Fibroblast of the conjunctiva (primary cell): ENCODE data around the gene PTMS.
"Not testable (repeated sequence)": the region's sequence is repeated elsewhere in the genome, so short reads cannot be mapped to it uniquely, and the experiment has no call there.

Experiments
- DNase-seq: peaks from one replicate; pipeline ENCODE4 v3.0.0-alpha.2; 2010; ENCODE audit warnings: low read depth

Gene PTMS

GRCh38 chr12:6765634-6766581 is at the start of gene PTMS:
PTMS (plus strand) TSS chr12:6766363; CDS start chr12:6766706, 343 bp downstream.
- peak; percentile 94 for DNase-seq

- no peak for DNase-seq
These were observed 49.2 kb upstream of the PTMS start for GRCh38 chr12:6716874-6717437.

DNA sequence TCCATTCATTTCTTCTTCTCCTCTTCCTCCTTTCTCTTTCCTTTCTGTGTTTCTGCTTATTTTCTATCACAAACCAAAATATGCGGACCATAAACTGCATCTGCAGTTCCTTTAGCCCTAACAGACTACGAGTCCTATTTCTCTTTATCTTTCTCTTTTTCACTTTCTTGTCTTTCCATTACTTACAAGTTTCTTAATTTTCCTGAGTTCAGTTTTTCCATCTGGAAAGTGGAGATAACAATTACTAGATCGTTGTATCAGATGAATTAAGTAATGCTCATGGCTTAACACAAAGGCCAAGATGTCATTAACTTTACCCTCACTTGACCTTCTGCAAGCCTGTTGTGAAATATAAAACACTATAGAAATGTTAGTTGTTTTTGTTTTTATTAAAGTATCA is 43.3 kb upstream of the PTMS start:
- no peak for DNase-seq

DNA sequence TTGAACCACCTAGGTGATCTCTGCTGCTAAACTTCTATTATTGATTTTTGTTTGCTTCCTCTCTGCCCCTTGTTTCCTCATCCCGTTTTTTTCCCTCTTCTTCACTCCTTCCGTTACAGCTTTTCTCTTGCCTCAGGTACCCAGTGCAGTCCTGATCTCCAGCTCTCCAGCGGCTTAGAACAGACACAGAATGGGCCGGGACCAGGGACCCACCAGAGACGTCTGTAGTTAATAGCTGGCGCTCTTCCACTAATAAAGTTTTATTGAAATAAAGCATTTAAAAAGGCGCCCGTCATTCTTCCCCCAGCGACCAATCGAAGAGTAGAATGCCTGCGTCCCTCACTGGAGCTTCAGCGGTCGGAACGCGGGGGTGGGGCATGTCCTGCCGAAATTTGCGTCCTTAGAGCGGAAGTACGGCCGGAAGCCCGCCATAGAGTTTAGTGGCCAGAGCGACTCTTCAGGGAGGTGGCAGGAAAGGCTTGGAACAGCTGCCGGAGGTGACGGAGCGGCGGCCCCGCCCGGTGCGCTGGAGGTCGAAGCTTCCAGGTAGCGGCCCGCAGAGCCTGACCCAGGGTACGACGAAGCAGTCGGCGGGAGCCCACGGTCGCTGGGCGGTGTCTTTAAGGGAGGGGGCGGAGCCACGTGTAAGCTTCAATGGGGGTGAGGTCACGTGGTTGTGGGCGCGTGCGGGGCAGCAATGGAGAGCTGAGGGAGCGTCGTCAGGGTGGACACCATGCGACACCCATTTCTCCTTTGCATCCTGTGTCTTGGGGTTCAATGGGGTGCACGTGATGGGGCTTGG is 42.4 kb upstream of the PTMS start, which contains the start of gene COPS7A:
COPS7A (plus strand) TSS at position 440 of the 802 bp plus-strand sequence. CDS start 611 bp downstream, outside the sequence.
- peak; percentile 96 for DNase-seq

- no peak for DNase-seq
These were observed 41.8 kb upstream of the PTMS start for GRCh38 chr12:6724409-6724797.

DNA sequence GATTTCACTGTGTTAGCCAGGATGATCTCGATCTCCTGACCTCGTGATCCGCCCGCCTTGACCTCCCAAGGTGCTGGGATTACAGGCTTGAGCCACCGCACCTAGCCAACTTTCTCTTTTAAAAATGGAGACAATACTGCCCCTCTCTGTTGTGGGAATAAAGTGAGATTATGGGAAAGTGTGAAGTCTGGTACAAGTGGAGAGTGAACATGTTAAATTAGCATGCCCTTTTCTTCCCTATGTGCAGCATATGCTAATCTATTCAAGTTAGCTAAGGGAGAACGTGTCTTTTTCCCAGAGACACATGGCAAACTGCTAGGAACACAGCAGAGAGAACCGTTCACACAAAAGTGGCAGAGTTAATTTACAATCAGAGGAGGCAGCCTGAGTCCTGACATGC is 40.8 kb upstream of the PTMS start:
- no peak for DNase-seq

- DNase-seq, result no peak
These were observed 37.0 kb upstream of the PTMS start for GRCh38 chr12:6729186-6729585.

- DNase-seq, result no peak
These were observed 36.0 kb upstream of the PTMS start for GRCh38 chr12:6730169-6730568.

DNA sequence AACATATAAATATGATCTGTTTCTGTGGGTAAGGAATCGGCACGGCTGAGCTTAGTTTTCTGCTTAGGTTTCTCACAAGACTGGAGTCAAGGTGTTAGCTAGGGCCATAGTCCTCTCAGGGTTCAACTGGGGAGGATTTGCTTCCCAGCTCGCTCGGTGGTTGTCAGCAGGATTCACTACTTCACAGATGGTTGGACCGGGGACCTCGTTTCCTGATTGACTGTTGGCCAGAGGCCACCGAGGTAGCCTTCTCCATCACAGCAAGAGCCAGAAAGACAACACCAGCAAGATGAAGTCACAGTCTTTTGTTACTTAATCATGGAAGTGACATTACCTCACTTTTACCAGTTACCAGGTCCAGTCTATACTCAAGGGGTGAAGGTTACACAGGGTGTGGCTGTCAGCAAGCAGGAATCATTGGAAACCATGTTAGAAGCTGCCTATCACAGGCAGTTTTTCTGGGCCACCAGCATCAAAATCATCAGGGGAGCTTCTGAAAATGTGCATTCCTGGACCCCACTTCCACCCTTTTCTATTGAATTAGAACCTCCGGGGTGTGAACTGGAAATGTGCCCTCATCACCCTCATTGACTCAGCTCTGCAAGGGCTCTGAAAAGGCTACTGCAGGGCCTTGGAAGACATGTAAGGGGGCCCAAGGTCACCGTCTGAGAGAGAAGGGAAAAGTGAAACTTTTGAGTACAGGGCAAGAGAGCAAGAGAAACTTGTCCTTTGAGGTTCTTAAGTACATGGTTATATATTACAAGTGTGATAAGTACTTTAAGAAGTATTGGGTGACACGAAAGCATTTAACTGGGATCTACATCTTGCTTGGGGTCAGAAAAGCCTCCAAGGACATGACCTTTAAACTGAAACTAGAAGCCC is 31.4 kb upstream of the PTMS start:
- DNase-seq, result no peak

- peak; percentile 40 for DNase-seq
These were observed 30.5 kb upstream of the PTMS start for GRCh38 chr12:6735448-6736191.

DNA sequence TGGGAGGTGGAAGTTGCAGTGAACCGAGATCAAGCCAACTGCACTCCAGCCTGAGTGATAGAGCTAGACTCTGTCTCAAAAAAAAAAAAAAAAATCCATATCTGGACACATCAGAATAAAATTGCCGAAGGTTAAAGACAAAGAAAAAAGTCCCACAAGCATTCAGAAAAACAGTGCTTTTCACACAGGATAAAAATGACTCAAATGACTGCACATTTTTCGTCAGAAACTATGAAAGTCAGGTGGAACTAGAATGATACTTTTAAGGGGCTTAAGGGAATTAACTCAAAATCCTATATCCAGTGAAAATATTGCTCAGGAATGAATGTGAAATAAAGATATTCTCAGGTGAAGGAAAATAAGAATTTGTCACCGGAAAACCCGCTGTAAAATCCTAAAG is 29.4 kb upstream of the PTMS start:
- no peak for DNase-seq

GRCh38 chr12:6742080-6742479 is 24.1 kb upstream of the PTMS start:
- not testable (repeated sequence) for DNase-seq

DNA sequence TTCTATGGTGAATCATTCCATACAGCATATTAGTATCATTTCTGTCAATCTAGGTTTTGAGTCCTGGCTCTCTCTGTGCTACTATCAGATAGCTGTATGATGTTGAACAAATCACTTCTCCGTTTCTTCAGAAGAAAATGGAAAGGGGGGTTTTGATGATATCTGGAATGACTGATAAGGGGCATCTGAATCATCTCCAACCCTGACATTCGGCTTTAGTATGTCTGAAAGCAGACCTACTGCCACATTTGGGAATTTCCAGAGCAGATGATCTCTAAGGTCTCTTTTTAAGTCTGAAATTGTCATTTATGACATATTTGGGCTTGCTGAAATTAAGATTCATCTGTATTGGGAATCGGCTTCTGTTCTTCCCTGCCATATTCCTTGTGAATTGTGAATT is 23.3 kb upstream of the PTMS start:
- no peak for DNase-seq

DNA sequence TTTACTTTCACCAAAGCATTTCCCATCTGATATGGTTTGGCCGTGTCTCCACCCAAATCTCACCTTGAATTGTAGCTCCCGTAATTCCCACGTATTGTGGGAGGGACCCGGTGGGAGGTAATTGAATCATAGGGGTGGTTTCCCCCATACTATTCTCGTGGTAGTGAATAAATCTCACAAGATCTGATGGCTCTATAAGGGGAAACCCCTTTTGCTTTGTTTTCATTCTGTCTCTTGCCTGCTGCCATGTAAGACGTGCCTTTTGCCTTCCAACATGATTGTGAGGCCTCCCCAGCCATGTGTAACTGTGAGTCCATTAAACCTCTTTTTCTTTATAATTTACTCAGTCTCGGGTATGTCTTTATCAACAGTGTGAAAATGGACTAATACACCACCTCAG is 22.9 kb upstream of the PTMS start:
- not testable (repeated sequence) for DNase-seq

DNA sequence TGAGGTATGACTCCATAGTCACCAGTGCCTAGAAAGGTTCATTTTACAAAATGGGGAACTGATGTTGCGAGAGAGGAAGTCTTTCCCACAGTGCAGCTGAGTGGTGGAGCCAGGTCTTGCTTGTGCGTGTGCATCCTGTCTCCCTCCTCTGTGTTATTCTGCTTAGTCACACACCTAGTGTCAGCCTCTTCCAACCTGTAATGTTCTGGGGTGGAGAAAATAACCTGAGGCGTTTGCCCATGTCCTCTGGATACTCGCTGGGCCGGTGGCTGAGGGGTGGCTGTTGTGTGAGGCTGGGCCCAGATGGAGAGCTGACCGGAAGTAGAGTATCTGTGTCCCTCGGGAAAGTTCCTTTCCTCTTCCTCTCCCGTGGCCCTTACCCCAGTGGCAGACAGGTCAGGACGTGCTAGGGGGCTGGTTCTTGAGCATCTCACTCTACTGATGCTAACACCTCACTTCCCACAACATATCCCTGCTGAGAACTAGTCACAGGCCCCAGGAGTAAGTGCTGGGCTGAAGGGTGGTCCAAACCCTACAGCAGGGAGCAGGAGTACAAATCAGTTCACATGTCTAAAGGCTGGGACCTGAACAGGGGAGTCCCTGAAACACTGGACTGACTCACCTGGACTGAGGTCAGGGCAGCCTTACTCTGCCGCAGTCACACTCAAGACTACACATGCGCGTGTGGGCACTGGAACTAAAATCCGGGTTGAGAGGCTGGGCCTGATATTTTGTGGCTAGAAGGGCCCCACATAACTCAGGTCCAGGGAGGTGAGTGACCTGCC is 20.2 kb upstream of the PTMS start:
- DNase-seq, result no peak

GRCh38 chr12:6747216-6747615 is 18.9 kb upstream of the PTMS start:
- DNase-seq, result no peak

- no peak for DNase-seq
These were observed 17.4 kb upstream of the PTMS start for GRCh38 chr12:6748761-6749160.

- no peak for DNase-seq
These were observed 15.7 kb upstream of the PTMS start for GRCh38 chr12:6750506-6750905.

GRCh38 chr12:6751767-6752166 is 14.4 kb upstream of the PTMS start:
- DNase-seq, result no peak
